Ureter (tissue), 1 donor: ENCODE measurements around the gene BORA. TPM values are rescaled to one million over a fixed set of nuclear protein-coding genes. Genes with fewer than 3 reads are reported as not detected.
A peak's percentile ranks its signal among the peaks of the same experiment; 100 is the strongest.
"Not testable (repeated sequence)": the region's sequence is repeated elsewhere in the genome, so short reads cannot be mapped to it uniquely, and the experiment has no call there.

ENCODE experiments used
- DNase-seq: peaks from one replicate; pipeline ENCODE4 v3.0.0-alpha.2; 2020; ENCODE audit warnings: low spot score
- total RNA-seq: library from RNA; stranded (reverse); gene quantifications from one replicate; pipeline ENCODE4 v1.2.4, GENCODE V29; 2023
- donor health status: DM: yes; HTN: yes; CAD: no.

The BORA gene
- total RNA-seq, 1 donor from 2014 or later, result 3.0 TPM

- no peak for DNase-seq
Observed at GRCh38 chr13:72763411-72763810, 35.7 kb downstream of the BORA start.

- no peak for DNase-seq
Observed at GRCh38 chr13:72774019-72774418, 46.3 kb downstream of the BORA start.

- peak; percentile 98 for DNase-seq
Observed at GRCh38 chr13:72781451-72782439, 54.0 kb downstream of the BORA start, which contains the start of the genes DIS3 and PIBF1. DIS3 (minus strand) TSS chr13:72781900; CDS start chr13:72781832, 68 bp downstream. PIBF1 (plus strand) TSS chr13:72782133; CDS start chr13:72783470, 1,337 bp downstream.

- DNase-seq, result no peak
Observed at GRCh38 chr13:72782717-72783116, 55.0 kb downstream of the BORA start.

- DNase-seq, result not testable (repeated sequence)
Observed at GRCh38 chr13:72784679-72785078, 57.0 kb downstream of the BORA start.

GRCh38 chr13:72788831-72789230 is 61.1 kb downstream of the BORA start:
- DNase-seq, result no peak

- no peak for DNase-seq
Observed at GRCh38 chr13:72792640-72793039, 64.9 kb downstream of the BORA start.

- no peak for DNase-seq
Observed at GRCh38 chr13:72798817-72799216, 71.1 kb downstream of the BORA start.

GRCh38 chr13:72804301-72804700 is 76.6 kb downstream of the BORA start:
- DNase-seq, result no peak

Other genes with a start within 250 kb of the BORA start
- 6.5 TPM for gene MZT1, start 294 bp upstream of the BORA start, total RNA-seq
- gene DIS3, start 54.0 kb downstream of the BORA start, total RNA-seq, result 36.8 TPM
- gene PIBF1, start 54.2 kb downstream of the BORA start, total RNA-seq, result 36.4 TPM